ENCODE measurements around the gene SSH3.

The SSH3 gene

GRCh38 chr11:67349036-67349435 is 45.7 kb downstream of the SSH3 start:
- no peak for DNase-seq (ENCODE audit: low read depth)

DNA sequence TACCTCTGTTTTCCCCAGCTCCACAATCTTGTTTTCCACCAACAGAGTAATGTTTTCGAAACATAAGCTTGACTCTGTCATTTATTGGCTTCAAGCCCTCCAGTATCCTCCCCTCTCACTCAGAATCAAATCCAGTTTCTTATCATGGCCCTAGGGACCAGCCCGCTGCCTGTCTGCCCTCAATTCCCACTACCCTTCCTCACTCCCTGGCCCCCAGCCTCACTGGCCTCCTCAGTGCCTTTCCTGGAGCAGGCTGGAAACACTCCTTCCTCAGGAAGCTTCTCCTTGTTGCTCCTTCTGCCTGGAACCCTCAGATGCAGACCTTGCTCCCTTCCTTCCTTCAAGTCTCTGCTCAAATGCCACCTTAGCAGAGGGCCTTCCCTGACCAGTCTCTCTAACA is 46.1 kb downstream of the SSH3 start:
- no peak for DNase-seq (ENCODE audit: low read depth)

GRCh38 chr11:67349928-67350465 is 46.7 kb downstream of the SSH3 start:
- no peak for DNase-seq (ENCODE audit: low read depth)

- peak; percentile 74 for DNase-seq (ENCODE audit: low read depth)
Observed at GRCh38 chr11:67351275-67352005, 48.1 kb downstream of the SSH3 start.

DNA sequence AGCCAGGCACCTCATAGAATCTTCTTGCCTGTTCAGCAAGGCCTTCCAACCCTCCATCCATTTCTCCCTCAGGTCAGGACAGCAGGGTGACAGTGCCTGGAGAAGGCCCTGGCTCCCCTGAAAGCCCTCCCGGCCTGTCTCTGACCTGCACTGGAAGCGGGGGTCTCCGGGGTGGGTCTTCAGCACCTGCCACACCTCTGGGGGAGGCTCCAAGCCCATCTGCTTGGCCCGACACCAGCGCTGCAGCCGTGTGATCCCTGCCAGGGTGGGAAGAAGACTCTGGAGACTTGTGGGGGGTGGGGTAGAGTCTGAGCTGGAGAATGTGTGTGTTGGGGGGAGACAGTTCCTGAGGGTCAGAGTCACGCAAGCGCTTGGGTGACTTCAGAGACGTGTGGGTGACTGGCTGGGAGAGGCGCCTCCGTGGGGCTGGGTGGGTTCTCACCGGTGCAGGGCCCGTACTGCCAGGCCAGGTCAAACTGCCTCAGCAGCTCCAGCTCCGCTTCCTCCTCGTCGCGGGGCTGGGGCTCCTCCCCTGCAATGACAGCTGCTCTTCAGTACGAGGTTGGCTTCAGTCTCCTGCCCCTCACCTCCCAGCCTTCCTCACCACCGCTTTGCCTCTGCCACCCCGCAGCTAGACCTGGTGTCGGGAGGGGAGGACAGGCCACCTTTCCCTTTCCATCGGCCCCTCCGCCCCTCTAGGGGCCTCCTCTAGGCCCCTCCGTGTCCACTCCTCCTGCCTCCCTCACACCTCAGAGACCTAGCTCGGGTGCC is 49.4 kb downstream of the SSH3 start:
- DNase-seq (ENCODE audit: low read depth), result no peak

- peak; percentile 97 for DNase-seq (ENCODE audit: low read depth)
Observed at GRCh38 chr11:67353317-67354074, 50.2 kb downstream of the SSH3 start, which contains the start of gene POLD4. POLD4 (minus strand) TSS chr11:67353546; CDS start chr11:67353399, 147 bp downstream.

DNA sequence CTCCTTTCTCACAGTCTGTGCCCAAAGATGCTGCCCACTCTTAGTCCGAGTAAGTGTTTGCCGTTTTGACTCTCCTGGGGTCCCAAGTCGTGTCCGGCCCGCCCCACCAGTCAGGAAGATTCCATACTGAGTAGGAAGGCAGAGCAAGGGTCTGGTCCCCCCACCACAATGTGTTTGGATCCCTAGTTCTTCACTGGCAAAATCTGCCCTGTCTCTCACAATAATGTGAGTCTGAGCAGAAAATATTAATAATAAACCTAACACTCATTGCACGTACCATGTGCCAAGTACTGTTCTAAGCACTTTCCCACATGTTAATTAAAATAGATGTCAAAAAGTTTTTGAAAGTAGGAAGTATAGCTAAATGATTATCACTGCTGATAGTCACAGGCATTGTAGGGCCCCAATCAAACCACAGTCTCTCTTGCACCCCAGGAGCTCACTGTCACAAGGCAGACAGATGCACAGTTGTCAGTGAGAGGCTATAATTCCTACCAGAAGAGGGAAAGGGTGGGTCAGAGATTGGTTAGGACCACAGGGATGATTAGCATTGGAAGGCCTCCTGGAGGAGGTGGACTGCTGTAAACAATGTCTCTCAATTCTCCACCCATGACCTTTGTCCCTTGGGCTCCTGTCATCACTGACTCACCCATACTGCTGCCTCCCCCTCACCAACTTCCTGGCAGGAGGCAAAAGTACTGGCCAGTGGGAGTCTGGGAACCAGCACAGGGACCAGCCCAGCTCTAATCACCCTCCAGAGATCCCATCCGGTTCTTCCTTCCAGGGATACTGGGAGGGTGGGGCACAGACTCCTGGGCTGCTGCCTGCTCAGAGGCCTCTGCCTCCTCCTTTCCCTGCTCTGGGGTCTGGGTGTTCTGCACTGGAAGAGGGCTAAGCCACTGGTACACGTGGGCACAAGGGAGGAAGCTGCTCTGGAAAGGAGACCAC is 51.0 kb downstream of the SSH3 start:
- DNase-seq (ENCODE audit: low read depth), result peak; percentile 91

DNA sequence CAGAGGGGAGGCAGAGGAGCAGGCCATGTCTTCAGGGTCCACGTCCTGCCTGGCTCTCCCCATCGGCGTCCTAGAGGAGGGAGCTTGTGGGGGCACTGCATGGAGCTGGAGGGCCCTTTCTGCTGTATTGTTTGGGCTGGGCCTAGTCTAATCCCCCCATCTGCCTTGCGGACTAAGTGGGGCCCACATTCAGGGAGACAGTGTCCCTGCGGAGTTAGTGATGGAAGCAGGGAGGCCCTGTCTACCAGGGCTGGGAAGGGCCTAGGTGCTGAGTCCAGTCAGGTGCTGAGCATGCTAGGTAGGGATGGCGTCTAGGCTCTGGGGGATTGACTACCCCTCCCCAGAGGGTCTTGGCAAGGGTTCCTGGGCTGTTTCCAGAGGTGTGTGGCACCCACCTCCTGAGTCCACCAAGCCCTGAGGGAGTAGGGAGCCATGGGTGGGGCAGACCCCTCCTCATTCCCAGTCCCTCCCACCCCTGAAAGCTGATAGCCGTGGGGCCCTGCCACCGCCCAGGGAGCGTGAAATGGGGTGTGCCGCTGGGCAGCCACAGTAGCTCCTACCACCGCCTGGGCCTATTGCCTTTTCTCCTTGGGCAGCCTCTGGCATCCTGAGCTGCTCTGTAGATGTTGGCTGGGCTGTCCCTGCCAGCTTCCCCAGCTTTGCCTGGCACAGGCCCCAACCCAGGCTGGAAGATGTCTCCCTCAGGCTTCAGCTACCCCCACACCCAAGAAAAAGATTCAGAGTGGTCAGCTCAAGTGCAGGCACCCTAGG is 51.9 kb downstream of the SSH3 start:
- no peak for DNase-seq (ENCODE audit: low read depth)

DNA sequence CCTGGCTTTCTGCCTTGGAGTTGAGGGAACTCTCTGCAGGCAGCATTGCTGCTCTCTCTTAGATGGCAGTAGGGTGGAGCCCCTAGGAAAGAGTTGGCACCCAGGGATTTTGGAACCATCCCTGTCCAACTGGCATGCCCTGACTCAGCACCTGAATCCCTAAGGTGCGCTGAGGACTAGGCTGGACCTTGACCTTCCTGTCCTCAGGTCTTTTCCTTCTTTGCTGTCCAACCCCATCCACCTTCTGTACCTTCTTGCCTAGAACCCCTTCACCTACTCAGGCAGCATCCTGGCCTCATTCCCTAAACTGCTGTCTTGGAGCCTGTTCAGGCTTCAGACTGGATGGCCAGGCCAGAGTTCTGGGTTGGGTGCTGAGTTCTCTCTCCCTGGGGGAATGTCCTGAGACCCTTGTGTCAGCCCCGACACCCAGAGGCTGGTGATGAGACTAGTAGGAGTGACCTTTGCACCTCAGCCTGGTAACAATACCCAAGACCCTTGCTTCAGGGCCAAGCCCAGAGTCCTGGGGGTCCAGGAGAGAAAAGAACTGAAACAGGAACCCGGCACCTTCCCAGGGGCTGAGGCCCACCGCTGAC is 52.6 kb downstream of the SSH3 start:
- no peak for DNase-seq (ENCODE audit: low read depth)

GRCh38 chr11:67356387-67356863 is 53.1 kb downstream of the SSH3 start:
- no peak for DNase-seq (ENCODE audit: low read depth)

GRCh38 chr11:67356864-67357561 is 53.7 kb downstream of the SSH3 start:
- DNase-seq (ENCODE audit: low read depth), result peak; percentile 75

DNA sequence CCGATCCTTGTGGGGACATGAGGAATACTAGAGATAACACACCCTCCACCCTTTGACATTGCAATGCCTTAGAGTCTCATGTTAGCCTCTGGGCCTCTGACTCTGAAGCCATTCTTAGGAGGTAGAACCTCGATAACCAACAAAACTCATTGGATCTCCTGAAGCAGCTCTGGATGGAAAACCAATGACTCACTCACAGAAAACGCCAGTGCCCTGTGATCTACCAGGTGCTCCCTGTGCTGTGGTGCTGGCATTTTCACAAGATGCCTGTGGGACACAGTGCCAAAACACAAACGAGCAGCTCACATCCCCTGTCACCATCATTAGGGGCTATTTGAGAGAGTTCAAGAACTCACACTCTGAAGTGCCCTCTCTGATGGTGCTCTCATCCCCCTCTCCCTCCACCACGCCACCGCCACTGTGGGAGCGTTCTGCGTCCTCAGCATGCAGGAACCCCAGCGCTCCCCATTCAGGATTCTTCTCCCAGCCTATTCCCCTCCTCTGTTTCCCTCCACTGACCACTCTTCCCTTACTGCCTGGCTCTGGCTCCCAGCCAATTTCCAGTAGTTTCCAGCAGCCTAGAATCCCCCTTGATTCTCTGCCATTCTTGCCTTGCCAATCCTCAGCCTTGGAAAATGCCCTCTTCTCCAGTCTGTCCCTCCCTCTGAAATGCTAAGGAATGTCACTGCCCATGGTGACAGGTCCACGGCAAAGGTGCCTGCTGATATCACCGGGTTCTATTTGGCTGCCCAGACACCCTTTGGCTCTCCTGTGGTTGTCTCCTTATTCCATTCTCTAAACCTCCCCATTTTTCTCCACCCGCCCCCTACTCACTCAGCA is 54.7 kb downstream of the SSH3 start:
- DNase-seq (ENCODE audit: low read depth), result peak; percentile 66

Data from iris pigment epithelial cell (primary cell).